GM23338 (cell line): Measurements from ENCODE around the gene L3MBTL2. TPM values are rescaled to one million over a fixed set of nuclear protein-coding genes. Genes with fewer than 3 reads are reported as not detected.
"Not testable (repeated sequence)": the region's sequence is repeated elsewhere in the genome, so short reads cannot be mapped to it uniquely, and the experiment has no call there.

ENCODE experiments used
- ATAC-seq: fragments of 200-7000 bp; cut with Tn5 transposase; 3 replicates; pipeline ENCODE4 v1.9.1; 2020
- DNase-seq: peaks from one replicate; pipeline ENCODE4 v3.0.0-alpha.2; 2015; ENCODE audit warnings: low spot score
- H2AFZ ChIP-seq: fragments of 200-600 bp; sonication (generic); 2 replicates; pipeline ENCODE4 v1.8.0; 2016; ENCODE audit warnings: antibody characterized with exemption, mild to moderate bottlenecking, moderate library complexity
- H3F3A ChIP-seq: fragments of 200-600 bp; sonication (generic); replicated peaks from 2 replicates; pipeline ENCODE4 v1.8.0; 2017; ENCODE audit warnings: antibody characterized with exemption, mixed run types, low read depth
- H3K27ac ChIP-seq: fragments of 200-600 bp; sonication (generic); 2 replicates; pipeline ENCODE4 v1.6.1; 2016; ENCODE audit warnings: low read depth
- H3K27me3 ChIP-seq: fragments of 200-600 bp; sonication (generic); 2 replicates; pipeline ENCODE4 v1.8.0; 2016; ENCODE audit warnings: mild to moderate bottlenecking, mixed run types, moderate library complexity; ENCODE audit not compliant: insufficient read depth
- H3K36me3 ChIP-seq: fragments of 200-600 bp; sonication (generic); 2 replicates; pipeline ENCODE4 v1.8.0; 2016; ENCODE audit warnings: mild to moderate bottlenecking; ENCODE audit not compliant: insufficient read depth
- H3K4me1 ChIP-seq: fragments of 200-600 bp; sonication (generic); 2 replicates; pipeline ENCODE4 v1.8.0; 2016; ENCODE audit warnings: mild to moderate bottlenecking, moderate library complexity; ENCODE audit not compliant: insufficient read depth
- H3K4me2 ChIP-seq: fragments of 200-600 bp; sonication (generic); 2 replicates; pipeline ENCODE4 v1.7.1; 2017; ENCODE audit warnings: mixed run types
- H3K4me3 ChIP-seq: fragments of 200-600 bp; sonication (generic); 2 replicates; pipeline ENCODE4 v1.6.1; 2016; ENCODE audit warnings: mixed run types
- H3K79me2 ChIP-seq: fragments of 200-600 bp; sonication (generic); replicated peaks from 2 replicates; pipeline ENCODE4 v1.8.0; 2017; ENCODE audit warnings: mild to moderate bottlenecking; ENCODE audit not compliant: insufficient read depth
- H3K9me2 ChIP-seq: fragments of 200-600 bp; sonication (generic); 2 replicates; pipeline ENCODE4 v1.8.0; 2017; ENCODE audit not compliant: insufficient read depth
- H4K20me1 ChIP-seq: fragments of 200-600 bp; sonication (generic); replicated peaks from 2 replicates; pipeline ENCODE4 v1.8.0; 2017; ENCODE audit warnings: mild to moderate bottlenecking; ENCODE audit not compliant: insufficient read depth
- H3K27ac Mint-ChIP-seq: 2 replicates; pipeline ENCODE4 v1.8.0; 2020; ENCODE audit warnings: inconsistent platforms, mild to moderate bottlenecking, moderate library complexity, mixed read lengths
- H3K27me3 Mint-ChIP-seq: 3 replicates; pipeline ENCODE4 v1.8.0; 2022; ENCODE audit warnings: low read depth, mild to moderate bottlenecking, moderate library complexity, mixed read lengths, inconsistent platforms; ENCODE audit not compliant: insufficient read depth, poor library complexity
- H3K36me3 Mint-ChIP-seq: 3 replicates; pipeline ENCODE4 v1.8.0; 2021; ENCODE audit warnings: low read depth, mild to moderate bottlenecking, inconsistent platforms, moderate library complexity, mixed read lengths
- H3K4me1 Mint-ChIP-seq: 3 replicates; pipeline ENCODE4 v1.8.0; 2020; ENCODE audit warnings: mild to moderate bottlenecking, inconsistent platforms, mixed read lengths
- H3K4me3 Mint-ChIP-seq: 3 replicates; pipeline ENCODE4 v1.8.0; 2021; ENCODE audit warnings: moderate library complexity, mild to moderate bottlenecking, inconsistent platforms, mixed read lengths
- H3K9me3 Mint-ChIP-seq: 3 replicates; pipeline ENCODE4 v1.8.0; 2020; ENCODE audit warnings: moderate library complexity, mild to moderate bottlenecking, inconsistent platforms, mixed read lengths
- JUNB ChIP-seq: IDR thresholded peaks from one replicate; pipeline ENCODE4 v1.6.1; 2016; ENCODE audit warnings: antibody characterized with exemption; ENCODE audit not compliant: unreplicated experiment
- POLR2AphosphoS5 ChIP-seq: IDR thresholded peaks from 2 replicates; pipeline ENCODE4 v1.6.1; 2016; ENCODE audit warnings: antibody characterized with exemption, low read depth
- STAT1 ChIP-seq: IDR thresholded peaks from one replicate; pipeline ENCODE4 v1.6.1; 2016; ENCODE audit warnings: antibody characterized with exemption; ENCODE audit not compliant: unreplicated experiment
- polyA plus RNA-seq: library from polyadenylated mRNA; unstranded; fragments of >200 nt; fragmentation: Nextera tagmentation; extraction: Ambion mirVana; gene quantifications from 2 replicates; pipeline ENCODE4 v1.2.1, GENCODE V29; 2016
- total RNA-seq: library from RNA; depleted of rRNA; stranded (reverse); fragments of >200 nt; shearing (Covaris generic); gene quantifications from 2 replicates; pipeline ENCODE4 v1.2.3, GENCODE V29; 2014
- TF ChIP-seq, protein P1 (sequence below): IDR thresholded peaks from one replicate; pipeline ENCODE4 v1.6.1; 2018; ENCODE audit warnings: antibody characterized with exemption; ENCODE audit not compliant: unreplicated experiment

The L3MBTL2 gene
- total and polyA plus RNA-seq, 2 experiments from 2014 or later = 13.9 to 27.1 TPM

DNA sequence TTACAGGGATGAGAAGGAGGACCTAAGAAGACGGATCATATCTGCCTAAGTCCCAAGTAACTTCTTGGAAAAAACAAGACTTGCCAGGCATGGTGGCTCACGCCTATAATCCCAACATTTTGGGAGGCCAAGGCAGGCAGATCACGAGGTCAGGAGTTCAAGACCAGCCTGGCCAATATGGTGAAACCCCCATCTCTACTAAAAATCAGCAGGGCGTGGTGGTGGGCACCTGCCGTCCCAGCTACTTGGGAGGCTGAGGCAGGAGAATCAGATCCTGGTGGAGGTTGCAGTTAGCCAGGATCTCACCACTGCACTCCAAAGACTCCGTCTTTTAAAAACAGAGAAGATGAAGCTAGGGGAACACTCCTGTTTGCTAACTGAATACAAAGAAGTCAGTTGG, 24.8 kb upstream of the L3MBTL2 start:
- H3K4me3 ChIP-seq, H3K4me2 ChIP-seq, ATAC-seq, H3K27me3 ChIP-seq, H3K79me2 ChIP-seq, H3K9me2 ChIP-seq, DNase-seq, H3K27ac Mint-ChIP-seq, H3K4me3 Mint-ChIP-seq, H2AFZ ChIP-seq: not testable (repeated sequence)
- 0 out of 2 replicates have a peak, but pooled peaks have one; percentile 32 for TF ChIP-seq POLR2AphosphoS5
- Mint-ChIP-seq H3K9me3 (peaks cover 23% of the 10 kb centered on the region; the same call in 2 of the 3 replicates), H3K4me1 (peaks cover 12% of the 10 kb centered on the region), H3K27me3 (peaks cover 23% of the 10 kb centered on the region), H3K36me3 (peaks cover 67% of the 10 kb centered on the region)
- Histone ChIP-seq H3K36me3 (peaks cover 21% of the 10 kb centered on the region), H4K20me1 (peaks cover 13% of the 10 kb centered on the region; the same call in 1 of the 2 replicates), H3K4me1 (peaks cover 10% of the 10 kb centered on the region), H3K27ac (peak overlapping the region; percentile 86; the same call in 1 of the 2 replicates), H3F3A (peaks cover 41% of the 10 kb centered on the region)

- H3K4me2 ChIP-seq = 0 out of 2 replicates have a peak overlapping the region, but pooled peaks have one; percentile 3
- no peak overlapping the region for H3K4me3 ChIP-seq
- no peaks in the 10 kb centered on the region for H3K9me2 ChIP-seq
- H4K20me1 ChIP-seq = peaks cover 7% of the 10 kb centered on the region; the same call in 1 of the 2 replicates
- H3K27ac ChIP-seq = peak overlapping the region; percentile 86
- no peak overlapping the region for H2AFZ ChIP-seq
- peaks cover 15% of the 10 kb centered on the region for H3K36me3 ChIP-seq
- no peak for ATAC-seq
- Mint-ChIP-seq H3K27me3 (peaks cover 23% of the 10 kb centered on the region), H3K4me3 (no peak overlapping the region), H3K36me3 (peaks cover 61% of the 10 kb centered on the region), H3K9me3 (peaks cover 23% of the 10 kb centered on the region; the same call in 2 of the 3 replicates), H3K27ac (no peak overlapping the region; the same call in 1 of the 2 replicates), H3K4me1 (peaks cover 12% of the 10 kb centered on the region)
- H3K4me1 ChIP-seq = peaks cover 15% of the 10 kb centered on the region
- H3K27me3 ChIP-seq = no peaks in the 10 kb centered on the region
- TF ChIP-seq, protein P1, sequence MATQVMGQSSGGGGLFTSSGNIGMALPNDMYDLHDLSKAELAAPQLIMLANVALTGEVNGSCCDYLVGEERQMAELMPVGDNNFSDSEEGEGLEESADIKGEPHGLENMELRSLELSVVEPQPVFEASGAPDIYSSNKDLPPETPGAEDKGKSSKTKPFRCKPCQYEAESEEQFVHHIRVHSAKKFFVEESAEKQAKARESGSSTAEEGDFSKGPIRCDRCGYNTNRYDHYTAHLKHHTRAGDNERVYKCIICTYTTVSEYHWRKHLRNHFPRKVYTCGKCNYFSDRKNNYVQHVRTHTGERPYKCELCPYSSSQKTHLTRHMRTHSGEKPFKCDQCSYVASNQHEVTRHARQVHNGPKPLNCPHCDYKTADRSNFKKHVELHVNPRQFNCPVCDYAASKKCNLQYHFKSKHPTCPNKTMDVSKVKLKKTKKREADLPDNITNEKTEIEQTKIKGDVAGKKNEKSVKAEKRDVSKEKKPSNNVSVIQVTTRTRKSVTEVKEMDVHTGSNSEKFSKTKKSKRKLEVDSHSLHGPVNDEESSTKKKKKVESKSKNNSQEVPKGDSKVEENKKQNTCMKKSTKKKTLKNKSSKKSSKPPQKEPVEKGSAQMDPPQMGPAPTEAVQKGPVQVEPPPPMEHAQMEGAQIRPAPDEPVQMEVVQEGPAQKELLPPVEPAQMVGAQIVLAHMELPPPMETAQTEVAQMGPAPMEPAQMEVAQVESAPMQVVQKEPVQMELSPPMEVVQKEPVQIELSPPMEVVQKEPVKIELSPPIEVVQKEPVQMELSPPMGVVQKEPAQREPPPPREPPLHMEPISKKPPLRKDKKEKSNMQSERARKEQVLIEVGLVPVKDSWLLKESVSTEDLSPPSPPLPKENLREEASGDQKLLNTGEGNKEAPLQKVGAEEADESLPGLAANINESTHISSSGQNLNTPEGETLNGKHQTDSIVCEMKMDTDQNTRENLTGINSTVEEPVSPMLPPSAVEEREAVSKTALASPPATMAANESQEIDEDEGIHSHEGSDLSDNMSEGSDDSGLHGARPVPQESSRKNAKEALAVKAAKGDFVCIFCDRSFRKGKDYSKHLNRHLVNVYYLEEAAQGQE = no peak
- TF ChIP-seq STAT1 = no peak
- H3K79me2 ChIP-seq = no peaks in the 10 kb centered on the region
- no peak for DNase-seq
- peaks cover 35% of the 10 kb centered on the region for H3F3A ChIP-seq
These were observed 24.2 kb upstream of the L3MBTL2 start for GRCh38 chr22:41180926-41181325.

- Histone ChIP-seq H3K4me2 (0 out of 2 replicates have a peak overlapping the region, but pooled peaks have one; percentile 3), H3F3A (peaks cover 33% of the 10 kb centered on the region), H3K27me3 (no peaks in the 10 kb centered on the region), H3K4me1 (peaks cover 17% of the 10 kb centered on the region), H3K79me2 (no peaks in the 10 kb centered on the region), H3K9me2 (no peaks in the 10 kb centered on the region), H3K4me3 (no peak overlapping the region), H3K27ac (peak overlapping the region; percentile 86), H4K20me1 (0 out of 2 replicates have a peak, but pooled peaks cover 4% of the 10 kb centered on the region), H2AFZ (no peak overlapping the region), H3K36me3 (peaks cover 10% of the 10 kb centered on the region)
- peaks cover 23% of the 10 kb centered on the region; the same call in 2 of the 3 replicates for H3K9me3 Mint-ChIP-seq
- no peak for TF ChIP-seq JUNB
- peak; percentile 50 for TF ChIP-seq POLR2AphosphoS5
- H3K4me1 Mint-ChIP-seq = peaks cover 12% of the 10 kb centered on the region
- H3K4me3 Mint-ChIP-seq = no peak overlapping the region; the same call in 2 of the 3 replicates
- H3K36me3 Mint-ChIP-seq = peaks cover 55% of the 10 kb centered on the region
- ATAC-seq (peak; percentile 17), DNase-seq (peak; percentile 67)
- no peak overlapping the region; the same call in 1 of the 2 replicates for H3K27ac Mint-ChIP-seq
- peaks cover 19% of the 10 kb centered on the region for H3K27me3 Mint-ChIP-seq
These were observed 23.5 kb upstream of the L3MBTL2 start for GRCh38 chr22:41181349-41182241.
